HEK293 (cell line): ENCODE data around the gene LTO1.

ENCODE experiments used
- BCL11A ChIP-seq: fragments of 450-650 bp; formaldehyde crosslinking; IDR thresholded peaks from 2 replicates; pipeline ENCODE4 v1.5.1; 2016; ENCODE audit warnings: low read depth, missing biosample characterization, missing genetic modification characterization
- KLF16 ChIP-seq: fragments of 450-650 bp; formaldehyde crosslinking; IDR thresholded peaks from 2 replicates; pipeline ENCODE4 v1.5.1; 2017; ENCODE audit warnings: missing biosample characterization, missing genetic modification characterization
- TCF7L2 ChIP-seq: IDR thresholded peaks from 2 replicates; pipeline ENCODE4 v1.6.1; 2011; ENCODE audit warnings: low read depth, mild to moderate bottlenecking, inconsistent platforms, low read length, moderate library complexity, borderline replicate concordance
- TRIM28 ChIP-seq: IDR thresholded peaks from 2 replicates; pipeline ENCODE4 v1.6.1; 2011; ENCODE audit warnings: low read length, control low read depth, borderline replicate concordance
- YY2 ChIP-seq: fragments of 450-650 bp; formaldehyde crosslinking; IDR thresholded peaks from 2 replicates; pipeline ENCODE4 v1.5.1; 2016; ENCODE audit warnings: missing biosample characterization, missing genetic modification characterization
- ZFP69B ChIP-seq: fragments of 450-650 bp; formaldehyde crosslinking; IDR thresholded peaks from 2 replicates; pipeline ENCODE4 v1.5.1; 2016; ENCODE audit warnings: missing biosample characterization, missing genetic modification characterization
- ZNF112 ChIP-seq: fragments of 450-650 bp; formaldehyde crosslinking; IDR thresholded peaks from 2 replicates; pipeline ENCODE4 v1.5.0; 2017; ENCODE audit warnings: missing biosample characterization, missing genetic modification characterization
- ZNF140 ChIP-seq: fragments of 450-650 bp; formaldehyde crosslinking; IDR thresholded peaks from 2 replicates; pipeline ENCODE4 v1.5.1; 2016; ENCODE audit warnings: missing biosample characterization, missing genetic modification characterization
- ZNF155 ChIP-seq: fragments of 450-650 bp; formaldehyde crosslinking; IDR thresholded peaks from 2 replicates; pipeline ENCODE4 v1.5.1; 2016; ENCODE audit warnings: missing biosample characterization, missing genetic modification characterization
- ZNF214 ChIP-seq: fragments of 450-650 bp; formaldehyde crosslinking; IDR thresholded peaks from 2 replicates; pipeline ENCODE4 v1.5.1; 2017; ENCODE audit warnings: missing biosample characterization, mild to moderate bottlenecking, missing genetic modification characterization, borderline replicate concordance
- ZNF23 ChIP-seq: fragments of 450-650 bp; formaldehyde crosslinking; IDR thresholded peaks from 2 replicates; pipeline ENCODE4 v1.5.1; 2016; ENCODE audit warnings: missing biosample characterization, missing genetic modification characterization, borderline replicate concordance
- ZNF266 ChIP-seq: fragments of 450-650 bp; formaldehyde crosslinking; IDR thresholded peaks from 2 replicates; pipeline ENCODE4 v1.5.1; 2016; ENCODE audit warnings: missing biosample characterization, missing genetic modification characterization, low read depth
- ZNF302 ChIP-seq: fragments of 450-650 bp; formaldehyde crosslinking; IDR thresholded peaks from 2 replicates; pipeline ENCODE4 v1.5.1; 2016; ENCODE audit warnings: missing biosample characterization, missing genetic modification characterization, low read depth
- ZNF366 ChIP-seq: fragments of 450-650 bp; formaldehyde crosslinking; conservative IDR thresholded peaks from 2 replicates; pipeline ENCODE4 v1.5.1; 2016; ENCODE audit warnings: missing biosample characterization, missing genetic modification characterization
- ZNF426 ChIP-seq: fragments of 450-650 bp; formaldehyde crosslinking; IDR thresholded peaks from 2 replicates; pipeline ENCODE4 v1.5.1; 2017; ENCODE audit warnings: missing biosample characterization, missing genetic modification characterization, mild to moderate bottlenecking, inconsistent platforms, moderate library complexity
- ZNF548 ChIP-seq: fragments of 450-650 bp; formaldehyde crosslinking; IDR thresholded peaks from 2 replicates; pipeline ENCODE4 v1.5.1; 2016; ENCODE audit warnings: missing biosample characterization, missing genetic modification characterization
- ZNF561 ChIP-seq: fragments of 450-650 bp; IDR thresholded peaks from 2 replicates; pipeline ENCODE4 v1.5.1; 2018; ENCODE audit warnings: missing biosample characterization, missing genetic modification characterization, borderline replicate concordance
- ZNF600 ChIP-seq: fragments of 450-650 bp; formaldehyde crosslinking; IDR thresholded peaks from 2 replicates; pipeline ENCODE4 v1.5.1; 2016; ENCODE audit warnings: missing biosample characterization, missing genetic modification characterization
- ZNF610 ChIP-seq: fragments of 450-650 bp; formaldehyde crosslinking; IDR thresholded peaks from 2 replicates; pipeline ENCODE4 v1.5.1; 2016; ENCODE audit warnings: missing biosample characterization, missing genetic modification characterization, borderline replicate concordance
- ZNF624 ChIP-seq: fragments of 450-650 bp; formaldehyde crosslinking; IDR thresholded peaks from 2 replicates; pipeline ENCODE4 v1.5.1; 2017; ENCODE audit warnings: missing biosample characterization, missing genetic modification characterization
- ZNF664 ChIP-seq: fragments of 450-650 bp; formaldehyde crosslinking; IDR thresholded peaks from 2 replicates; pipeline ENCODE4 v1.5.1; 2016; ENCODE audit warnings: missing biosample characterization, missing genetic modification characterization
- ZNF670 ChIP-seq: fragments of 450-650 bp; formaldehyde crosslinking; IDR thresholded peaks from 2 replicates; pipeline ENCODE4 v1.5.1; 2016; ENCODE audit warnings: missing biosample characterization, missing genetic modification characterization, low read depth
- ZNF768 ChIP-seq: fragments of 450-650 bp; formaldehyde crosslinking; IDR thresholded peaks from 2 replicates; pipeline ENCODE4 v1.5.1; 2018; ENCODE audit warnings: missing biosample characterization, mild to moderate bottlenecking, missing genetic modification characterization
- ZSCAN16 ChIP-seq: fragments of 450-650 bp; formaldehyde crosslinking; IDR thresholded peaks from 2 replicates; pipeline ENCODE4 v1.5.1; 2016; ENCODE audit warnings: missing biosample characterization, missing genetic modification characterization
- TF ChIP-seq, protein P1 (sequence below): fragments of 450-650 bp; formaldehyde crosslinking; IDR thresholded peaks from 2 replicates; pipeline ENCODE4 v1.5.1; 2016; ENCODE audit warnings: missing biosample characterization, missing genetic modification characterization
- TF ChIP-seq, protein P2 (sequence below): fragments of 450-650 bp; formaldehyde crosslinking; IDR thresholded peaks from 2 replicates; pipeline ENCODE4 v1.5.1; 2016; ENCODE audit warnings: missing biosample characterization, missing genetic modification characterization
- TF ChIP-seq, protein P3 (sequence below): fragments of 450-650 bp; formaldehyde crosslinking; IDR thresholded peaks from 2 replicates; pipeline ENCODE4 v1.5.1; 2016; ENCODE audit warnings: missing biosample characterization, missing genetic modification characterization, borderline replicate concordance
- TF ChIP-seq, protein P4 (sequence below): fragments of 450-650 bp; formaldehyde crosslinking; IDR thresholded peaks from 2 replicates; pipeline ENCODE4 v1.5.1; 2016; ENCODE audit warnings: missing biosample characterization, missing genetic modification characterization
- TF ChIP-seq, protein P5 (sequence below): fragments of 450-650 bp; formaldehyde crosslinking; optimal IDR thresholded peaks from 2 replicates; pipeline ENCODE3; 2016; ENCODE audit warnings: missing biosample characterization, mild to moderate bottlenecking, missing genetic modification characterization
- TF ChIP-seq, protein P6 (sequence below): fragments of 450-650 bp; IDR thresholded peaks from 2 replicates; pipeline ENCODE4 v1.5.1; 2018; ENCODE audit warnings: missing biosample characterization, mild to moderate bottlenecking, missing genetic modification characterization

The LTO1 gene

DNA sequence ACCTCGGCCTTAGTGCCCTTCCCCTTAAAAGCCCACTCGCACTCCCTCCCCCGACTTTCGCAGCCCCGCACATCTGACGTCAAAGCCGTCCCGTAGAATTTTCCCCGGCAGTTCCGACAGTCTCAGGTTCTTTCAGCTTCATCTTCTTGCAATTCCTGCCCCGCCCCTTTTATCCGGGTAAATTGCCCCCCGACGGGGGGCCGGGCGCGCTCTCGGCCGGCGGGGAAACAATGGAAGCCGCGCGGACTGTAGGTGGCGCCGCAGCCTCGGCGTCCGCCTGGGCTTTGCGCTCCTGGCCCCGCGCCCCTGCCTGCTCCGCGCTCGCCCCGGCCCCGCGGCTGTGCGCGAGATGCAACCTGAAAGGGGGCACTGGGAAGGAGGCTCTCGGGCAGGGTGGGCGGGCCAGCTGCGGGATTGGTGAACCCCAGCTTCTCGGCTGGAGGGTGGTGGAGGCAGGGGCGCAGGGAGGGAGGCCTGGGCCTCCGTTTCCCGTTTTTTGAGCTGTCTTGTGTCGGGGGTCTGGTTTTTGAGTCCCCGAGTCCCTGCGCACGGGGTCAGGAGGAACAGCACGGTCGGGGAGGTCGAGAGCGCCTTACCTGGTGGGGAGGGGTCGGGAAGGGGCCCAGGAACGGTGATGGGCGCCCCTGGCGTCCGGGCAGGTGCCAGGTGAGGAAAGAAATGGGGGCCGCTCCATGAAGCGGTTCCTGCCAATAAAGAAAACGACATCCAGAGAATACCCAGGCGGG, 29.5 kb upstream of the LTO1 start (continued):
- TF ChIP-seq, protein P1, sequence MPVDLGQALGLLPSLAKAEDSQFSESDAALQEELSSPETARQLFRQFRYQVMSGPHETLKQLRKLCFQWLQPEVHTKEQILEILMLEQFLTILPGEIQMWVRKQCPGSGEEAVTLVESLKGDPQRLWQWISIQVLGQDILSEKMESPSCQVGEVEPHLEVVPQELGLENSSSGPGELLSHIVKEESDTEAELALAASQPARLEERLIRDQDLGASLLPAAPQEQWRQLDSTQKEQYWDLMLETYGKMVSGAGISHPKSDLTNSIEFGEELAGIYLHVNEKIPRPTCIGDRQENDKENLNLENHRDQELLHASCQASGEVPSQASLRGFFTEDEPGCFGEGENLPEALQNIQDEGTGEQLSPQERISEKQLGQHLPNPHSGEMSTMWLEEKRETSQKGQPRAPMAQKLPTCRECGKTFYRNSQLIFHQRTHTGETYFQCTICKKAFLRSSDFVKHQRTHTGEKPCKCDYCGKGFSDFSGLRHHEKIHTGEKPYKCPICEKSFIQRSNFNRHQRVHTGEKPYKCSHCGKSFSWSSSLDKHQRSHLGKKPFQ (tag by site-specific recombination): no peak
- no peak for TF ChIP-seq ZNF302
- no peak for TF ChIP-seq ZNF624 (tag by site-specific recombination)
- no peak for TF ChIP-seq BCL11A (tag by site-specific recombination)
- no peak for TF ChIP-seq ZNF23 (tag by site-specific recombination)
- no peak for TF ChIP-seq ZFP69B
- TF ChIP-seq, protein P2, sequence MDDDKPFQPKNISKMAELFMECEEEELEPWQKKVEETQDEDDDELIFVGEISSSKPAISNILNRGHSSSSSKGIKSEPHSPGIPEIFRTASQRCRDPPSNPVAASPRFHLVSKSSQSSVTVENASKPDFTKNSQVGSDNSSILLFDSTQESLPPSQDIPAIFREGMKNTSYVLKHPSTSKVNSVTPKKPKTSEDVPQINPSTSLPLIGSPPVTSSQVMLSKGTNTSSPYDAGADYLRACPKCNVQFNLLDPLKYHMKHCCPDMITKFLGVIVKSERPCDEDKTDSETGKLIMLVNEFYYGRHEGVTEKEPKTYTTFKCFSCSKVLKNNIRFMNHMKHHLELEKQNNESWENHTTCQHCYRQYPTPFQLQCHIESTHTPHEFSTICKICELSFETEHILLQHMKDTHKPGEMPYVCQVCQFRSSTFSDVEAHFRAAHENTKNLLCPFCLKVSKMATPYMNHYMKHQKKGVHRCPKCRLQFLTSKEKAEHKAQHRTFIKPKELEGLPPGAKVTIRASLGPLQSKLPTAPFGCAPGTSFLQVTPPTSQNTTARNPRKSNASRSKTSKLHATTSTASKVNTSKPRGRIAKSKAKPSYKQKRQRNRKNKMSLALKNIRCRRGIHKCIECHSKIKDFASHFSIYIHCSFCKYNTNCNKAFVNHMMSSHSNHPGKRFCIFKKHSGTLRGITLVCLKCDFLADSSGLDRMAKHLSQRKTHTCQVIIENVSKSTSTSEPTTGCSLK (tag by site-specific recombination): no peak
- no peak for TF ChIP-seq ZNF768 (tag by site-specific recombination)
- no peak for TF ChIP-seq KLF16 (tag by site-specific recombination)
- TF ChIP-seq ZNF426 (tag by site-specific recombination): no peak
- no peak for TF ChIP-seq YY2 (tag by site-specific recombination)
- no peak for TF ChIP-seq ZNF548 (tag by site-specific recombination)
- TF ChIP-seq ZNF366: no peak
- TF ChIP-seq ZNF155 (tag by site-specific recombination): no peak
- TF ChIP-seq ZNF610 (tag by site-specific recombination): no peak
- TF ChIP-seq ZNF214: no peak
- TF ChIP-seq ZNF112: no peak
- TF ChIP-seq, protein P3, sequence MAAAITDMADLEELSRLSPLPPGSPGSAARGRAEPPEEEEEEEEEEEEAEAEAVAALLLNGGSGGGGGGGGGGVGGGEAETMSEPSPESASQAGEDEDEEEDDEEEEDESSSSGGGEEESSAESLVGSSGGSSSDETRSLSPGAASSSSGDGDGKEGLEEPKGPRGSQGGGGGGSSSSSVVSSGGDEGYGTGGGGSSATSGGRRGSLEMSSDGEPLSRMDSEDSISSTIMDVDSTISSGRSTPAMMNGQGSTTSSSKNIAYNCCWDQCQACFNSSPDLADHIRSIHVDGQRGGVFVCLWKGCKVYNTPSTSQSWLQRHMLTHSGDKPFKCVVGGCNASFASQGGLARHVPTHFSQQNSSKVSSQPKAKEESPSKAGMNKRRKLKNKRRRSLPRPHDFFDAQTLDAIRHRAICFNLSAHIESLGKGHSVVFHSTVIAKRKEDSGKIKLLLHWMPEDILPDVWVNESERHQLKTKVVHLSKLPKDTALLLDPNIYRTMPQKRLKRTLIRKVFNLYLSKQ (tag by site-specific recombination): no peak
- TF ChIP-seq ZNF266 (tag by site-specific recombination): no peak
- TF ChIP-seq ZNF561 (tag by site-specific recombination): peak; percentile 82
- no peak for TF ChIP-seq ZNF140
- TF ChIP-seq, protein P4, sequence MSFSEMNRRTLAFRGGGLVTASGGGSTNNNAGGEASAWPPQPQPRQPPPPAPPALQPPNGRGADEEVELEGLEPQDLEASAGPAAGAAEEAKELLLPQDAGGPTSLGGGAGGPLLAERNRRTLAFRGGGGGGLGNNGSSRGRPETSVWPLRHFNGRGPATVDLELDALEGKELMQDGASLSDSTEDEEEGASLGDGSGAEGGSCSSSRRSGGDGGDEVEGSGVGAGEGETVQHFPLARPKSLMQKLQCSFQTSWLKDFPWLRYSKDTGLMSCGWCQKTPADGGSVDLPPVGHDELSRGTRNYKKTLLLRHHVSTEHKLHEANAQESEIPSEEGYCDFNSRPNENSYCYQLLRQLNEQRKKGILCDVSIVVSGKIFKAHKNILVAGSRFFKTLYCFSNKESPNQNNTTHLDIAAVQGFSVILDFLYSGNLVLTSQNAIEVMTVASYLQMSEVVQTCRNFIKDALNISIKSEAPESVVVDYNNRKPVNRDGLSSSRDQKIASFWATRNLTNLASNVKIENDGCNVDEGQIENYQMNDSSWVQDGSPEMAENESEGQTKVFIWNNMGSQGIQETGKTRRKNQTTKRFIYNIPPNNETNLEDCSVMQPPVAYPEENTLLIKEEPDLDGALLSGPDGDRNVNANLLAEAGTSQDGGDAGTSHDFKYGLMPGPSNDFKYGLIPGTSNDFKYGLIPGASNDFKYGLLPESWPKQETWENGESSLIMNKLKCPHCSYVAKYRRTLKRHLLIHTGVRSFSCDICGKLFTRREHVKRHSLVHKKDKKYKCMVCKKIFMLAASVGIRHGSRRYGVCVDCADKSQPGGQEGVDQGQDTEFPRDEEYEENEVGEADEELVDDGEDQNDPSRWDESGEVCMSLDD: 0 out of 2 replicates have a peak, but pooled peaks have one; percentile 17
- TF ChIP-seq, protein P5, sequence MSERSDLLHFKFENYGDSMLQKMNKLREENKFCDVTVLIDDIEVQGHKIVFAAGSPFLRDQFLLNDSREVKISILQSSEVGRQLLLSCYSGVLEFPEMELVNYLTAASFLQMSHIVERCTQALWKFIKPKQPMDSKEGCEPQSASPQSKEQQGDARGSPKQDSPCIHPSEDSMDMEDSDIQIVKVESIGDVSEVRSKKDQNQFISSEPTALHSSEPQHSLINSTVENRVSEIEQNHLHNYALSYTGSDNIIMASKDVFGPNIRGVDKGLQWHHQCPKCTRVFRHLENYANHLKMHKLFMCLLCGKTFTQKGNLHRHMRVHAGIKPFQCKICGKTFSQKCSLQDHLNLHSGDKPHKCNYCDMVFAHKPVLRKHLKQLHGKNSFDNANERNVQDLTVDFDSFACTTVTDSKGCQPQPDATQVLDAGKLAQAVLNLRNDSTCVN (tag by site-specific recombination): peak; percentile 63
- TF ChIP-seq ZSCAN16: no peak
- no peak for TF ChIP-seq TRIM28
- TF ChIP-seq, protein P6, sequence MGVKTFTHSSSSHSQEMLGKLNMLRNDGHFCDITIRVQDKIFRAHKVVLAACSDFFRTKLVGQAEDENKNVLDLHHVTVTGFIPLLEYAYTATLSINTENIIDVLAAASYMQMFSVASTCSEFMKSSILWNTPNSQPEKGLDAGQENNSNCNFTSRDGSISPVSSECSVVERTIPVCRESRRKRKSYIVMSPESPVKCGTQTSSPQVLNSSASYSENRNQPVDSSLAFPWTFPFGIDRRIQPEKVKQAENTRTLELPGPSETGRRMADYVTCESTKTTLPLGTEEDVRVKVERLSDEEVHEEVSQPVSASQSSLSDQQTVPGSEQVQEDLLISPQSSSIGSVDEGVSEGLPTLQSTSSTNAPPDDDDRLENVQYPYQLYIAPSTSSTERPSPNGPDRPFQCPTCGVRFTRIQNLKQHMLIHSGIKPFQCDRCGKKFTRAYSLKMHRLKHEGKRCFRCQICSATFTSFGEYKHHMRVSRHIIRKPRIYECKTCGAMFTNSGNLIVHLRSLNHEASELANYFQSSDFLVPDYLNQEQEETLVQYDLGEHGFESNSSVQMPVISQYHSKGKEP (tag by site-specific recombination): no peak
- TF ChIP-seq ZNF600 (tag by site-specific recombination): no peak
- TF ChIP-seq TCF7L2: no peak
- TF ChIP-seq ZNF664 (tag by site-specific recombination): no peak
- TF ChIP-seq ZNF670 (tag by site-specific recombination): no peak
